Stimulated activated CD8-positive, alpha-beta memory T cell treated with anti-CD3 and anti-CD28 coated beads, Interleukin-4, amount 100 ng/mL, for 1 hour (primary cell): ENCODE results near the gene FAHD2A.
"Not testable (repeated sequence)": the region's sequence is repeated elsewhere in the genome, so short reads cannot be mapped to it uniquely, and the experiment has no call there.

Experiments used
- DNase-seq, 2 donors: peaks; one replicate each; pipeline ENCODE4 v3.0.0-alpha.2; 2020; ENCODE audit warnings: low read depth in 2 of 2, low spot score in 1 of 2

The FAHD2A gene

DNA sequence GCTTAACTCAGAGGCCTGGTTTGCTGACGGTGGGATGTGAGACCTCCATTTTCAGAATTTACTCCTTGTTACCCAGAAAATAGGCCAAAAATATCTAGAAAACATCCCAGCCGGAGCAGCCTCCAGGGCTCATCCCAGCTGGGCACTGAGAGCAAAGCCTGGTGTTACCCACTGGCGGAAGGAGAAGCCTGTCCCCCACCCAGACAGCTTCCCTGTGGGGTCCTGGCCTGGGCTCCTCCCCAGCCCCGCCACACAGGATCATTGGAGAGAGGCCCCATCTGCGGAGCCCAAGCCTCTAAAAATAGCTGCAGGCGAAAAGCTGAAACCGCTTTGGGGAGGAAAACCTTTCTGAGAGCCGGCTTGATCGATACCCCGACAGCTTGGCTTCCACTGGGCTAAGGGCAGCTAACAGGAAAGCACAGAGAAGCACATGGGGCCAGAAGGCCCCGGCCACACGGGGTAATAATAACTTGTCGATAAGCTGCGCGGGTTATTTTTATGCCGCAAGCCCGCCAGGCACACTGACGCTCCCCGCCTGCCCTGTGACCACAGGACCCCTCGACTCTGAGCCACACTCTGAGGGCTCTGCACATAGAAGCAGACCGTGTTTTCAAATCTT is 26.9 kb upstream of the FAHD2A start:
- no peak for DNase-seq

GRCh38 chr2:95376311-95377215 is 25.9 kb upstream of the FAHD2A start:
- DNase-seq = no peak

DNA sequence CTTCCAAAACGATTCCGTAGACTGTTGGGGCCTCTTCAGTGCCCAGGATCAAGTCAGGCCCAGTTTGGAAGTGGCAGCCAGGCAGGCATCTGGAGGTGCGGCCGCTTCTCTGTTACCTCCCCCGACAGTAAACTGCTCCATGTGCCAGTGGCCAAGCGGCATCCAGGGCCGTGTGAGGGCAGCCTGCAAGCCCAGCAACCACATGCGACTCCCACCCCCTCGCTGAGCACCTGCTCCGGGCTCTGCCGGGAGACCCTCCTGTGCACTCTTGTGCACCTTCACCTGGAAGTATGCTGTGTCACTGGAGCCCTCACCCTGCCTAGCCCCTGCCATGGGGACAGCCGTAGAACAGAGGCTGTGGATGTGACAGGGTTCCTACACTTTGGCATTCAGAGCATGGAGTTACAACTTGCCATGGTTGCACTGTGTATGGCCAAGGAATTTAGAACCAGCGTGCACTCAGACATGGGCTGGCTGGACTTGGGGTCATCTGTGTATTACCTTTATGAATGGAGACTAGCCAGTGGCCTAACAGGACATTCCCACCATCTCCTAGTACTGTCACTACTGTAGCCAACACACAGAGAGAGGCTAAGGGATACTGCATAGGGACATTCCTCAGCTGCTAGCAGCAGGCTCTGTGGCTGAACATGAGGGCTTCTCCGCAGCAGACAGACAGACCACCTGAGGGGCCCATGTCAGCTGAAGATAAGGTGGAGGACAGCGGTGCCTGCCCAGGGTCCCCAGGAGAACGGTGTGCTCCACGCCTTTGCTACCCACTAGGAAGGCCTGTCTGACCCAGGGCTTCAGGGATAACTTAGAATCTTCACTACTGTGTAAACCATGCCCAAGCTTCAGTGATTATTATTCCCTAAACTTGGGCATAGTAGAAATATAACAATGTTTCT is 25.0 kb upstream of the FAHD2A start:
- DNase-seq = no peak

DNA sequence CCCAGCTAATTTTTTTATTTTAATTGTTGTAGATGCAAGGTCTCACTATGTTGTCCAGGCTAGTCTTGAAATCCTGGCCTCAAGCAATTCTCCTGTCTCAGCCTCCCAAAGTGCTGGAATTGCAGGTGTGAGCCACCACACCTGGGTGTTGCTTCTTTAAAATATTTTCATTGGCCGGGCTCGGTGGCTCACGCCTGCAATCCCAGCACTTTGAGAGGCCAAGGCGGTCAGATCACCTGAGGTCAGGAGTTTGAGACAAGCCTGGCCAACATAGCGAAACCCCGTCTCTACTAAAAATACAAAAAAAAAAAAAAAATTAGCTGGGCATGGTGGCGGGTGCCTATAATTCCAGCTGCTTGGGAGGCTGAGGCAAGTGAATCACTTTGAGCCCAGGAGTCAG is 24.2 kb upstream of the FAHD2A start:
- not testable (repeated sequence) for DNase-seq

DNA sequence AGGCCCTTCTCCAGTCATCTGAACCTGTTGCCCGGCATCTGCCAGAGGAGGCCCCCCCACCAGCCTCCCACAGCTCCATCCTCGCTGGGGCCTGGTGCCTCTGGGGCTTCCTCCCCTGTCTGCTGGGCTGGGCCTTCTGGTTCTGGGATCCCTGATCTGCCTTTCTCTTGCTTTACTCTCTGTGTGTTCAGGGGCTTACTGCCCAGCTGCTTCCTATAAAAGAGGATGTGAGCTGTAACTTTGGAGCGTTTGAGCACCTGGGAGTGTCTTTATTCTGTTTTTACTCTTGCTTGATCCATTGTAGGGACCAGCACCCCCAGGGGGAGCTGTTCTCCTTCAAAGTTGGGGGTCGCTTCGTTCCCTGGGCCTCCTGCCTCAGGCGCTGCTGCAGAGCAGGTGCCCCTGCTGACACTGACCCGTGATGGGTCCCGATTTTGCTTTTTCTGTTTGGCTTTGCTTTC is 23.1 kb upstream of the FAHD2A start:
- no peak for DNase-seq

- DNase-seq = no peak
These were observed 22.2 kb upstream of the FAHD2A start for GRCh38 chr2:95380280-95380679.

DNA sequence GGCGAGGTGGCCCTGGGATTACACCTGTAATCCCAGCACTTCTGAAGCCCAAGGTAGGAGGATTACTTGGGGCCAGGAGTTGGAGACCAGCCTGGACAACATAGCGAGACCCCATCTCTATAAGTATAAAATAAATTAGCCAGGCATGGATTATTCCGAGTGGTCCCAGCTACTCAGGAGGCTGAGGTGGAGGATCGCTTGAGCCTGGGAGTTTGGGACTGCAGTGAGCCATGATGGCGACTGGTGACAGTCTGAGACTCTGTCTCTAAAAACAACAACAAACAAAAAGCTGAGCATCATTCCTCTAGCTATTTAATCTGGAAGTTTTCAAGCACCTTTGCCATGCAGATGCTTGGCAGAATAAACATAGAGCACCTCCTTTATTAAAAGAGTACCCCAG is 21.8 kb upstream of the FAHD2A start:
- DNase-seq = no peak

DNA sequence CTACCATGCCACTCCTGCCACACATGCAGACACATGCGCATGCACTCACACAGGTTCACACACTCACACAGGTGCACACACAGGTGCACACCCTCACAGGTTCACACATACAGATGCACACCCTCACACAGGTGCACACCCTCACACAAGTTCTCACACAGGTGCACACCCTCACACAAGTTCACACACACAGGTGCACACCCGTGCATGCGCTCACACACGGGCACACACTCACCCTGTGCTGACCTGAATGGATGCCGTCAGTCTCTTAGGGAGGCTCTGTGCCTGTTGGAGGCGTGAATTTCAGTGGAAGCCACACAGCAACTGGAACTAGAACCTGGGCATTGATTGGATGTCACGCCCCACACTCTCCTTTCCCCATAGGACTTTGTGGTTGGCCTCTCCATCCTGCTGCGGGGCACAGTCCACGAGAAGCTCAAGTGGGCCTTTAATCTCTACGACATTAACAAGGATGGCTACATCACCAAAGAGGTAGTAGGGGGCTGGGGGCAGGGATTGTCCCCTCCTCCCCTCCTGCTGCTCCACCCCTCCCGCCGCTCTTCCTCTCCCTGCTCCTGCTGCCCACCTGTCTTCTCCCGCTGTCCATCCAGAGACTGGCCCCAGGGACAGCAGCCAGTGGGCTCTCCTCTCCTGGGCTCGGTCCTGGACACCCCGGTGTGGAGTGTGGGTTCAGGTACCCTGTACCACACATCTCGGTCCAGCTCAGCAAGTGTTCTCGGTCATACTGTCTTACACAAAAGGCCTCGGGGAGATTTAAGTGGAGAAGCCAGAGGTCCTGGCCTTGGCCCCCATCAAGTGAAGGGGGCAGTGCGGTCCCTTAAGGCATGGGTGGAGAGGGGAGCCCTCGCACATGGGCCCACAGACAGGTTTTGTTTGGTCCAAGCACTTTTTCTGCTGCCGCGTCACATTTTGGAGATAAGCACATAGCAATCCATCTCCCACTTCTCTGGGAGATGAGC is 21.0 kb upstream of the FAHD2A start:
- DNase-seq = no peak

GRCh38 chr2:95382192-95382591 is 20.3 kb upstream of the FAHD2A start:
- DNase-seq = no peak

- no peak for DNase-seq
These were observed 19.5 kb upstream of the FAHD2A start for GRCh38 chr2:95382686-95383634.

DNA sequence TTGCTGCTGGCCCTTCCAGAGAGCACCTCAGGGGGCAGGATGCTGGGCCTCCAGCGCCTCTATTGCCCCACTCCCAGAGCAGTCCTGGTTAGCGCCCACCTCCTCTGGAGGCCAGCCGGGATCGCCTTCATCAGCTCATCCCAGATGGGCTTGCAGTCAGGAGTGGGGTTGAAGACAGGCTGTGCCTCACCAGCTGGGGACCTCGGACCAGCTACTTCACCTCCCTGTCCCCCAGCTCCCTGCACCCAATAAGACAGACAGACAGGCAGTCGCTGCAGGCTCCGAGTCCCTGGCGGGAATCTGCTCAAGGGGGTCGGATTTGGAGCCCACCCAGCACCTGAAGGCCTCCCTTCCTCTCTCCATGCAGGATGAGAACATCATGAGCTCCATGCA is 18.9 kb upstream of the FAHD2A start:
- no peak for DNase-seq

DNA sequence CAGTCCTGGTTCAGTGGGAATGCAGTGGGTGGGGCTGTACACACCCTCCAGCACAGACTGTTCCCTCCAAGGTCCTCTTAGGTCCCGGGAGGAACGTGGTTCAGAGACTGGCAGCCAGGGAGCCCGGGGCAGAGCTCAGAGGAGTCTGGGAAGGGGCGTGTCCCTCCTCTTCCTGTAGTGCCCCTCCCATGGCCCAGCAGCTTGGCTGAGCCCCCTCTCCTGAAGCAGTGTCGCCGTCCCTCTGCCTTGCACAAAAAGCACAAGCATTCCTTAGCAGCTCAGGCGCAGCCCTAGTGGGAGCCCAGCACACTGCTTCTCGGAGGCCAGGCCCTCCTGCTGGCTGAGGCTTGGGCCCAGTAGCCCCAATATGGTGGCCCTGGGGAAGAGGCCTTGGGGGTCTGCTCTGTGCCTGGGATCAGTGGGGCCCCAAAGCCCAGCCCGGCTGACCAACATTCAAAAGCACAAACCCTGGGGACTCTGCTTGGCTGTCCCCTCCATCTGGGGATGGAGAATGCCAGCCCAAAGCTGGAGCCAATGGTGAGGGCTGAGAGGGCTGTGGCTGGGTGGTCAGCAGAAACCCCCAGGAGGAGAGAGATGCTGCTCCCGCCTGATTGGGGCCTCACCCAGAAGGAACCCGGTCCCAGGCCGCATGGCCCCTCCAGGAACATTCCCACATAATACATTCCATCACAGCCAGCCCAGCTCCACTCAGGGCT is 17.5 kb upstream of the FAHD2A start:
- no peak for DNase-seq

- DNase-seq = no peak
These were observed 16.9 kb upstream of the FAHD2A start for GRCh38 chr2:95385570-95385984.

- DNase-seq = no peak
These were observed 16.5 kb upstream of the FAHD2A start for GRCh38 chr2:95386031-95386430.

- DNase-seq = no peak
These were observed 15.2 kb upstream of the FAHD2A start for GRCh38 chr2:95387358-95387757.

- no peak for DNase-seq
These were observed 14.3 kb upstream of the FAHD2A start for GRCh38 chr2:95388091-95388692.

DNA sequence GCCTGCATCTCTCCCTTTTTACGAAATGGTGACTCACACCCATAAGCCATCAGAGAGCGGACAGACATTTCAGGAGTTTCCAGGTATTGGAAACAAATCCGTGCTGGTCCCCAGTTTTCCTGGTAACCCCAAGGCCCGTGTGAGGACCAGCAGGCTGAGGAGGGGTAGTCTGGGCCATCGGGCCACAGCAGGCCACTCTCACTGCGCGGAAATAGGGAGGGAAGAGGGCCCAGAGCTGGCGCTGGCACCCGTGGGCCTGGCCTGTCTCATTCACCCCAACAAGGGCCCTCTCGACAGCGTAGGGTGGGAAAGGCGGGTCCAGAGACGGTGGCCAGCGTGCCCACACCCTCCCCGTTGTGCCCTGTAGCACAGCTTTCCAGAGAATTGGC is 13.7 kb upstream of the FAHD2A start:
- no peak for DNase-seq
